Ishikawa (cell line): ENCODE data around the gene LLGL1.

Source experiments
- CEBPB ChIP-seq: IDR thresholded peaks from 2 replicates; pipeline ENCODE4 v1.6.1; 2012
- EP300 ChIP-seq: IDR thresholded peaks from 2 replicates; pipeline ENCODE4 v1.6.1; 2012; ENCODE audit warnings: borderline replicate concordance
- FOXM1 ChIP-seq: IDR thresholded peaks from 2 replicates; pipeline ENCODE4 v1.6.1; 2012; ENCODE audit warnings: low read depth, borderline replicate concordance
- MAX ChIP-seq: IDR thresholded peaks from 2 replicates; pipeline ENCODE4 v1.6.1; 2012
- REST ChIP-seq: IDR thresholded peaks from 2 replicates; pipeline ENCODE4 v1.6.1; 2012; ENCODE audit warnings: low read depth, mild to moderate bottlenecking
- TCF12 ChIP-seq: IDR thresholded peaks from 2 replicates; pipeline ENCODE4 v1.6.1; 2012; ENCODE audit warnings: low read depth

GRCh38 chr17:18217412-18218015, 7.9 kb upstream of the LLGL1 start:
- TF ChIP-seq EP300 (no peak), REST (no peak), TCF12 (no peak), FOXM1 (no peak), MAX (no peak), CEBPB (no peak)
